Measurements from ENCODE around the gene RPRD2.
"Not testable (repeated sequence)": the region's sequence is repeated elsewhere in the genome, so short reads cannot be mapped to it uniquely, and the experiment has no call there.

Gene RPRD2

DNA sequence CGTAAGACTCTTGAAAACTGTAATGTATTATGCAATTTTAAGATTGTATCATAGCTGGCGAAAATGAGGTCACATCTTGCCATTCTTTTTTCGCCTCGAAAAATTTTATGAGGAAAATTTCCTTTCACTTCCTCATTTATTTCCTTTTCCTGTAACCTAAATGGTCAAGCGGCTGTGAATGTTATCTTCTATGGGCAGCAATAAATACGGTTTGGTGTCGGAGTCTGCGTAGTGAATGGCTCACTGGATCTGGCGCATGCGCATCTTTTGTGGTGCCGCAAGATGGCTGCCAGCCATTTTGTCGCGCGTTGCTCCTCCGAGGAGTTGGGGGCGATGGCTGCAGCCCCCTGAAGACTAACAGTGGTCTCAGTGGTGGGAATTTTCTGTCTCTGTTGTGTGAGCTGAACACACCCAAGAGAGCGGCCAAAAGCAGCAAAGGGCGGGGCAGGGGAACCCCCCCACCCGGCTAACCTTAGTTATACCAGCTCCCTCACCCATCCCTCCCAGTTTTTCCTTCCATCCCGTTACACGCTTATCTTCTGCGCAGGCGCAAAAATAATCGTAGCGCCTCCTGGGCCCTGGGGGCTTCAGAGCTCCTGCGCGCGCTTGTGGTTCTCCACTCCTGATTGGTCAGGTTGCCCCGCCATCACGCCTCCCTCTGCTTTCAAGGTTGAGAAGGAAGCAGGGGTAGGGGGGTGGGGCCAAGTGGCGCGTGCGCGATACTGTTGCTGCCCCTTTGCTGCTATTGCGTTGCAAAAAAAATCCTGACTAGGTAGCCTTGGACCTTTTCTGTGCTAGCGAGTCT, at the start of gene RPRD2:
Gene RPRD2, plus strand, starts transcription at position 722 of the 805 bp plus-strand sequence. CDS start 568 bp downstream, outside the sequence.
- peak; percentile 98 for DNase-seq

DNA sequence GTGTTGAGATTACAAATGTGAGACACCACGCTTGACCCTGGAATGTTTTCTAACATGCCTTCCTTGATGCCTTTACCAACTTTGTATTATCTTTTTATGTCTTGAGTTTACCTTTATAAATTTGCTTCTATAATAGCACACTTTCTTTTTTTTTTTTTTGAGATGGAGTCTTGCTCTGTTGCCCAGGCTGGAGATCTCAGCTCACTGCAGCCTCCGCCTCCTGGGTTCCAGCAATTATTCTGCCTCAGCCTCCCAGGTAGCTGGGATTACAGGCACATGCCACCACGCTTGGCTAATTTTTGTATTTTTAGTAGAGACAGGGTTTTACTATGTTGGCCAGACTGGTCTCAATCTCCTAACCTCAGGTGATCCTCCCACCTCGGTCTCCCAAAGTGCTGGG, 49.3 kb upstream of the RPRD2 start:
- DNase-seq: not testable (repeated sequence)

DNA sequence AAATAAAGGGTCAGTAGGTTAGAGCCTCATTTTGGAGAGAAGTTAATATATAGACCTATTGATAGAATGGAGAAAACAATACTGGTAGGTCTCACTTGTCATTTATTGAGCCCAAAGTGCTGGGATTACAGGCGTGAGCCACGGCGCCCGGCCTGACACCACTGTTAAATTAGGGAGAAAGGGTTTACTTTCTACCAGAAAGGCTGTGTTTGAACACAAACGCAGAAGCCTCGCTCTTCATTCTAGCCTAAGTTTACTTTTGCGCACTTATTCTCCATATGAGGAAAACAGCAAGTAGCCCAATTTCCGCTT, 43.3 kb upstream of the RPRD2 start:
- DNase-seq: no peak

DNA sequence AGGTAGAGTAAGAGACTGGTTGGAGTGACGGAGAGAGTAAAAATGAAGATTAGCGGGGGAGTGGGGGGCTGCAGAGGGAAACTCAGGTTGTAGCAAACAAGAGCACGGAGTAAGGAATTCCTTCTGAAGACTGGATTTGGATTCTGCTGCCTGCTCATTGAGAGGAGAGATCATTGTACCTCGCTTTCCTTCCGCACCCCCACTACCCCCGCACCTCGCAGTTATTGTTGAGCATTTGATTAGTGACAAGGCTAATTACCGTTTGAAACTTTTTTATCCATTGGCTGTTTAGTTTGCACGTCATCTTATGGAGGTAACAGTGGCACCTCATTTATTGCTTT, 42.2 kb upstream of the RPRD2 start:
- DNase-seq: no peak

DNA sequence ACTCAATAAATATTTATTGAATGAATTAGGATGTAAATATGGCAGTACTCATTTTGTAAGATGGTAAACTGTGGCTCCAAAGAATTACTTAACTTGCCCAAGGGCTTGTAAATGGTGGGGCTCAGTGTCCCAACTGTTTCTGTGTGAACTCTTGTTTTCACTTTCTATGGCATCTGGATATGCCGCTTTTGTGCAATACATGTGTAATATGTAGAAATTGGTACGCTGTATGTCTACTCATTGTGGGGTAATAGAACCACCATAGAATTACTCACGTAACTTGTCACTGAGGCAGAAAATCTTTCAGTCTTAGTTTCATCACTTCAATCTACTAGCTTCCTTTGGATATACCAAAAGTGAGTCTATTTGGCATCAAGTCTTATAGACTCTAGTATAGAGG, 41.6 kb upstream of the RPRD2 start:
- no peak for DNase-seq

DNA sequence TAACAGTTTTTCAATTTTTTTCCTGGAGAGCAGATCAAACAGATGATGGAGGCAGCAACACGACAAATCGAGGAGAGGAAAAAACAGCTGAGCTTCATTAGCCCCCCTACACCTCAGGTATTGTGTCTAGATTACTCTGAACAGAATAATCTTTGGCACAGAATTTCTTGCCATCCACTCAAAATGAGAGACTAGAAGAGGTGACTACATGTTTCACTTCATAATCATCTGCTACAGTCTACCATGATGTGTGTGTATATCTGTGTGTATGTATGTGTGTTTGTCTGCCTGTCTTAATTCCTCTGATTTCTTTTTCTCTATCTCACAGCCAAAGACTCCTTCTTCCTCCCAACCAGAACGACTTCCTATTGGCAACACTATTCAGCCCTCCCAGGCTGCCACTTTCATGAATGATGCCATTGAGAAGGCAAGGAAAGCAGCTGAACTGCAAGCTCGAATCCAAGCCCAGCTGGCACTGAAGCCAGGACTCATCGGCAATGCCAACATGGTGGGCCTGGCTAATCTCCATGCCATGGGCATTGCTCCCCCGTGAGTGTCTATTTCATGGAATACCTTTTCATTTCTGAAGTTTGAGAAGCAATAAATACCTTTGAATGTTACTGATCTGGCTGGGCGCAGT, 31.2 kb upstream of the RPRD2 start:
- DNase-seq: no peak

DNA sequence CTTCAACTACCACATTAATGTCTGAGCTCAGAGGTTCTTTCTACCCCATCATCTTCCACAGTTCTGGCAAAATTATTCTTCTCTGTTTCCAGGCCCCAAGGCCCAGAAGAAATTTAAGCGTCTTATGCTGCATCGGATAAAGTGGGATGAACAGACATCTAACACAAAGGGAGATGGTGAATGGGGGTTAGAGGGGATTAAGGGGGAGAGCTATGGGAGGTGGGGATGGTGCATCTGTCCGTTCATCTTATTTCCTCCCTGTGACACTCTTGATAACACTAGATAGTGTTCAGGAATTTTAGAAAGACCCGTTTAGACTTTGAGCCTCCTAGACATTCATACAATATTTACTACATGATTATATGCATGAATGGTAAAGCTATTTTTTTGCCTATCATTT, 17.6 kb upstream of the RPRD2 start:
- DNase-seq: no peak

DNA sequence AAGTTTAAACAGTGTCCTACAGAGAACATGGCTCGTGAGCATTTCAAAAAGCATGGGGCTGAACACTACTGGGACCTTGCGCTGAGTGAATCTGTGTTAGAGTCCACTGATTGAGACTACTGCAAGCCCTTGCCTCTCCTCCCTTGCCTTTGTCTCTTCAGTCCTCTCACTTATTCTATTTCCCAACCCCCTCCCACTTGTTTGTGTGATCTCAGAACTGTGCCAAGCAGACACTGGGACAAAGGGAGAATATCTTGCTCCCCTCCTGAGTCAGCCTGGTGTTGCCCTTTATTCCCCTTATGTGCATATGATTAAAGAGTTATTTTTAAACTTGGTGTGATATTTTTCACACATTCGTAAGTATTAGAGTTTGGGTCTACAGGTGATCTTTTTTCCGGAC, 11.1 kb upstream of the RPRD2 start:
- DNase-seq: no peak

DNA sequence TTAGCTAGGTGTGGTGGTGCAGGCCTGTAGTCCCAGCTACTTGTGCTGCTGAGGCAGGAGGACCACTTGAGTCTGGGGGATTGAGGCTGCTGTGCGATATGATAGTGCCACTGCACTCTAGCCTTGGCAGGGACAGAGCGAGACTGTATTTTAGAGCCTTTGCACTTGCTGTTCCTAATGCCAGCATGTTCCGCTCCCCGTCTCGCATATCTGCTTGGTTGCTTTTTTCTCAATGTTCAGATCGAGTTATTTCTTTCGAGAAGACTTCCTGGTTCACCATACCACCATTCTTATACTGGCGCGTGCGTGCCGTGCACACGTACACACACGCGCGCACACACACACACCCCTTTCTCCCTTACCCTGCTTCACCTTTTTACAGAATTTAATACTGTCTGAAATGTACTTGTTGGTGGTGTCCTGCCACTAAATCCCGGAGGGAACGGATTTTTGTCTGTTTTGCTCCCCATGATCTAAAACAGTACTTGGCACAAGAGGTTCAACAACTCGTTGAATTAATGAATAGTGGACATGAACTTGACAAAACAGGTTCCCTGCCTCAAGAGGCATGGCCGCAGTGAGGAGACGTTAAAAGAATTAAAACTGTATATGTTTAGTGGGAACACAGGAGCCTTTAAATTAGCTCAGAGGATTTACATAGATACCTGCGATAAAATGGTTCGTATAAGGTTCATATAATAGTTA, 1.1 kb upstream of the RPRD2 start:
- no peak for DNase-seq

DNA sequence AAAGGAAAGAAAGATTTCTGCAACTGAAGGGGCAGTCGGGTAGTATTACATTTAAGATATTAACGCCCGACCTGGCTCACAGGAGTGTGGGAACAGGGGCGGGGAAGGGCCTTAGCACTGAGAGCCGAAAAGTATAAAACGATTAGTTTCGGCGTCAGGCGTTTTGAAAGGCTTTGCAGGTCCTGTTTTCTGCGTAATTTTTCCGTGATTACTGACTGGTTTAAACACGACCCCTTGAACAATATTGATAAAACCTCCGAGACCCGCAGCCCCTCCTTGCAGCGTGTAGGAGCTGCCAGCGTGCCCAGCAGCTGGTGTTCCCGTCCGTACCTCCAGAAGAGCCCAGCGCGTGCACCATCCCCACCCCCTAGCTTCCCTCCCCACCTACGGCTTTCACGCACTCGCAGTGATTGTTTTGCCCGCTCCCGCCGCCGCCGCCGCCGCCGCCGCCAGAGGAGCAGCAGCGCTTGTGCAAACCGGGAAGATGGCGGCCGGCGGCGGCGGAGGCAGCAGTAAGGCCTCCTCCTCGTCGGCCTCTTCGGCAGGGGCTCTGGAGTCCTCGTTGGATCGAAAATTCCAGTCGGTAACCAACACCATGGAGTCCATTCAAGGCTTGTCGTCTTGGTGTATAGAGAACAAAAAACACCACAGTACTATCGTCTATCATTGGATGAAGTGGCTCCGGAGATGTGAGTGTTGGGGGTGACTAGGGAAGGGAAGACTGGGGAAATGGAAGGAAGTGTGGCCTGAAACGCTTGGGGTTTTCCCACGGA, 470 bp downstream of the RPRD2 start:
- DNase-seq: peak; percentile 84

DNA sequence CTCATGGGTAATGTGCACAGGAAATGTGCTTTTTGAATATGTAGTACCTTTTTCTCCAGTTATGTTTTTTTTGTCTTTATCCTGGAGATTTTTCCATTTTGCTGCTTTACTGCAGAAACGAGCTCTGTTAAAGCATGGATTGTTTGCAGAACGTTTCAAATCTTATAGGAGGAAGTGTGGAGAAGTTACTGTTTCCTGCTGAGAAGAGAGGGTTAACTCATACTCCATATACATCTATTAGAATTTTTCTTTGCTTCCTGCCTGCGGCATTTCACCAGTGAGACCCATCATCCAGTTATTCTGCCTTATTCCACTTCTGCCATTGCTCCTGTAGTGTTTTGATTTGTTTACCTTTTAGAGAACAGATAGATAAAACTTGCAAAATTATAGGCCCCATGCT, 2.0 kb downstream of the RPRD2 start:
- DNase-seq: peak; percentile 11

DNA sequence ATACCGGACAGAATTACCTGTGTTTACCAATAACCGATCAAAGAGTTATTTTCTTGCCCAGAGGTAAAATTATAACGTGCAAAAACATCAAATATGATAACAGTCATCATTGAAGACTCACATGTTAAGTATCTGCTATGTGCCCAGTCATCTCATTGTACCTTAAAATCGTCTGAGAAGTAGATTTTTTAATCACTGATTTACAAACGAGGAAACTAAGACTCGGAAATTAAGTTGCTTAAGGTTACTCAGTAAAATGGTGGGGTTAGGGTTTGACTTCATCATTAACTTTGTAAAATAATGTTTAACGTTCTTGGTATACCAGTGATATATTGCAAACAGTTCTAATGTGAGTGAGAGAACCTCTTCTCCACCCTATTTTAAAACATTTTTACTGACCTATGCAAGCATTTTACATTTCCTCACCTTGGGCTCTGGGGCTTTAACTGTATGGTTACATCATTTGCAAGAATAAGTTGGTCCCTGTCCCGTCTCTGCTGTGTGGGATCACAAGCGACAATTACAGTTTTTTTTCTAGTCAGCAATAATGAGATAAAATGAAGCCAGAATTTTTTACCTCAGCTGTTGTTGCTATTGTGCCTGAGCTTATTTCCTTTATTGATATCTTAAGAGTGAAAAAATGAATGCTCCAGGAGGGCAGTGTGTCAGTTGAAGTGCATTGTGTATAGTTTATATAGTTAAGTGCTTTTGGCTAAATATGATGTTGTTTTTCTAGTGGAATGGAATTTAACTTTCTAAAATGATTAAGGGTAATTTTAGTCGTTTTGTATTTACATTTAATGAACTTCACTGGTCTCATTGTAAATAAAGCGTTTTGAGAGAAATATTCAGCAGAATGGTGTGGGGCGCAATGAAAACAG, 2.7 kb downstream of the RPRD2 start:
- peak; percentile 30 for DNase-seq

DNA sequence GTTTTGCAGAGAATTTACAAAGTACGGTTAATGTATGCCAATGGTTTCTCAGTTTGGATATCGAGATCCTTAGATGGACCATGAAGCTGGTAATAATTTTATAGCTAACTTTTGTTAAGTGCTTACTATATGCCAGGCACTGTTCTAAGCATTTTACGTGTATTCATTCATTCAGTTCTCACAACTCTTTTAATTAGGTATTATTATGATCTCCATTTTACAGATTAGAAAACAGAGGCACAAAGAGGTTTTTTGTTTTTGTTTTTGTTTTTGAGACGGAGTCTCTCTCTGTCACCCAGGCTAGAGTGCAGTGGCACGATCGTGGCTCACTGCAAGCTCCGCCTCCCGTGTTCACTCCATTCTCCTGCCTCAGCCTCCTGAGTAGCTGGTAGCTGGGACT, 7.2 kb downstream of the RPRD2 start:
- DNase-seq: no peak

DNA sequence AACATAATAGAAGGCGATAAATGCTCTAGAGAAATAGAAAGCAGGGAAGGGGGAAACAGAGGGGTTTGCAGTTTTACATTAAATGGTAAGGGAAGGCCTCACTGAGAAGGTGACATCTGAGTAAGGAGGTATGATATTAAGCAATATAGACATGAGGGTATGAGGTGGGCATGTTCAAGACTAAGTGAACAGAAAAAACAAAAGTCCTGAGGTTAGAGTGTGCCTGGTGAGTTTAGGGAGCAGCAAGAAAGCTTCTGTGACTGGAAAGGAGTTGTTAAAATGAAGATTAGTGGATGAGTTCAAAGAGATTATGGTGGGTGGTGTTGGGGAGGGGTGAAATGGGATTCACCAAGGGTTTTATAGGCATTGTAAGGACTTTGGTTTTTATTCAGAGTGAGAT, 8.6 kb downstream of the RPRD2 start:
- no peak for DNase-seq

DNA sequence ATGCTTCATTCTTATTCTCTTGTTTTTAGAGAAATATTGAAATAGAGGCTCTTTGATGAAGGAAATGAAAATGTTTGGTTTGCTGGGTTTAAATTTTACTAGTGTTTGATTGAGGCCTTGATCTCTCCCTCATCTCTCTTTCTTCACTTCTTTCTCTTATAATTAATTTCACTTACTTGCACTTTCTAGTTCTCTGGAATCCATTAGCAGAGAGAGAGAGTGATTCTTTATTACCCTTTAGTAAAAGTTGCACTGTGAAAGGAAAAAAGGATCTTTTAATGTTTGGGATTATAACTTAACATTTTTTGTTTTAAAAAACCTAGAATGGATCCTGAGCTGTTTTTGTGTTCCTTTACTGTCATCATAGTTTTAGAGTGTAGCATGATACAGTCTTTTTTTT, 12.2 kb downstream of the RPRD2 start:
- DNase-seq: no peak

DNA sequence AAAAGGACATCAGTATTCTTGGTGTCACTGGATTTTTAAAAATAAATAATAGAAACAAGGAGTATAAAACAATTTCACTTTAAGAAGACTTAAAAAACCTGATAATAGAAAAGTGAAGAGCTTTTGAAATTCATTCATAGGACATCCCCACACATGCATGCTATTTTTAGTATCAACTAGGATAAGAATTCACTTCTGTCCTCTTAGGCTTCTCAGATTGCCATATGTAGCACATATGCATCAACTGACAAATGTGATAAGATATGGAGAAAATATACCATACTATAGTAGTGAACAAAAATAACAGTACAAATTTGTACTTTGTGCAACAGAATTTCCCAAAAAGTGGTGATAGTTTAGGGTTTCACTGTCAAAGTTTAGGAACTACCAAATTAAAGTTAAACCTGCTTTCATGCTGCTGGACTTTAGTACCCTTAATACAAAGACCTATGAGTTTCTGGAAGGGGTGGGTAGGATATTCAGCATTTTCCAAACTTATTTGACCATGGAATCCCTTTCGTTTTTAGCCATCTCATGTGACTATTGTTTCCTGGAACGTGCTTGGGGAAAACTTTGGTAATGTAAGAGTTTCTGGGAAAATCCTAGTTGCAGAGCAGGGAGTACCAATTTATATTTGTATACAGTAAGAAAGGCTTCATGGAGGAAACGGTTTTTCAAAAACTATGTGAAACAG, 19.8 kb downstream of the RPRD2 start:
- DNase-seq: no peak

DNA sequence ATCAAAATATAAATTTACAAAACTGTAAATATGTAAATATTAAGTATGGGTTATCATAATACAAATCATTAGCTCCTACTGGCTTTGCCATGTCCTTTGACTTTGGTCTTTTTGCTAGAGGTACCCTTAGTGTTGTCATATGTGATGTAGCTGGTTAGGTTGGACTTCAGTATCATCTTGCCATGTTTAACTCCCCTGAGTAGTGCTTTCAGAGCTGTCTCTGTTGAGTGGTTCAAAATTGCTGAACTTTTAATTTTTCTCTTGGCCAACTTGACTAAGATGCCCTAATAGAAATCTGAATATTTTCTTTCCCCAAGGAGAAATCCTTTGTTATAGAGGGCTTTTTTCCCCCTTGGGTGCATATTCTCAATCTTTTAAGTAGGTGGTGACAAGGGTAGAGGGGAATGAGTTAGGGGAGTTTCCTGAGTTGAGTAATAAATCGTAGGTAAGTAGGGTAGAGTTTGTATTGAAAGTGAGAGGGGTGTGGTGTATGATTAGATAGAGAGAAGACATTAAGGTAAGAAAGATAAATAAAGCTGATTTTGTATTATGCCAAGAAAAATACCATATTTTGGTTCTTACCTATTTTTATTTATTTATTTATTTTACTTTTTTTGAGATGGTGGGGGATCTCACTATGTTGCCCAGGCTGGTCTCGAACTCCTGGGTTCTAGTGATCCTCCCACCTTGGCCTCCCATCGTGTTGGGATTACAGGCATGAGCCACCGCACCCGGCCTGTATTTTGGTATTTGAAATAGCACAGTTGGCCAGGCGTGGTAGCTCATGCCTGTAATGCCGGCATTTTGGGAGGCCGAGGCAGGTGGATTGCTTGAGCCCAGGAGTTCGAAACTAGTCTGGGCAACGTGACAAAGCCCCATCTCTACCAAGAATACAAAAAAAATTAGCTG, 21.8 kb downstream of the RPRD2 start:
- DNase-seq: no peak

DNA sequence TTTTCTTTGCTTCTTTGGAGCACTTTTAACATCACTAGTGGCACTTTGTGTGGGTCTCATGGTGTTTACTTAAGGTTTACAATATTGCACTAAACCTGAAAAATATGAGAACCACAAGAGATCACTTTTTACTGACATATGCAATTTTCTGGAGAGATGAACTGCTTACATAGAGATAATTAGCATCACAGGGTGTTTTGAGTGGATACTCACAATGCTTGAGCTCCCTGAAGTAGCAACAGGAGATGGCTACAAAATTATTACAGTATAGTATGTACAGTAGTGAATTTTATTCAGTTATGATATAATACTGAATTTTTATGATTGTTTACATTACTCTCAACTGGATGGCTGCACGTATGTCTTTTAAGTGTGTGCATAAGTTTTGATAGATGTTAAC, 22.6 kb downstream of the RPRD2 start:
- no peak for DNase-seq

DNA sequence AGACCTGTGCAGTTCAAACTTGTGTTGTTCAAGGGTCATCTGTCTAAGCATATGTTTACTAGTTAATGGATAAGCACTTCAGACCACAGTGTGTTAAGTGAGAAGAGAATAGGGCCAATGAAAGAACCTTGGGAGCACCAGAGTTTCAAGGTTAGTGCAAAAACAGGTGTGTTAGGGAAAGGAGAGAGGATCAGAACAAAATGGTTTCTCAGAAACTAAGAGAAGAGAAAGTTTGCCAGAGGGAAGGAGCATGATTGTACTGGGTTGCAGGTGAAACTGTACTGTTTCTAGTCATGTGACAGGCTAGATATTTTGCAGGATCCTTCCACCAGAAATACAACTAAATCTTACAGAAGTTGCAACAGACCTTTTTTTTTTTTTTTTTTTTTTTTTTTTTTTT, 23.3 kb downstream of the RPRD2 start:
- DNase-seq: no peak

DNA sequence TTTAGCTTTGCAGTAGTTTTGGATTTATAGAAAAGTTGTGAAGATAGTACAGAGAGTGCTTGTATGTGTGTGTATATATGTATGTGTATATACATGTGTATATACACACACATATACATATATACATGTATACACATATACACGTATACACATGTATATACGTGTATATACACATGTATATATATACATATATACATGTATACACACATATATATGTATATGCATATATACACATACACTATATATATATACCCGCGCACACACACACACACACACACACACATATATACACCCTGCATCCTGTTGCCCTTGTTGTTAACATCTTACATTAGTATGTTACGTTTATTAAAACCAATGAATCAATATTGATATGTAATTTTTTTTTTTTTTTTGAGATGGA, 24.3 kb downstream of the RPRD2 start:
- DNase-seq: no peak

DNA sequence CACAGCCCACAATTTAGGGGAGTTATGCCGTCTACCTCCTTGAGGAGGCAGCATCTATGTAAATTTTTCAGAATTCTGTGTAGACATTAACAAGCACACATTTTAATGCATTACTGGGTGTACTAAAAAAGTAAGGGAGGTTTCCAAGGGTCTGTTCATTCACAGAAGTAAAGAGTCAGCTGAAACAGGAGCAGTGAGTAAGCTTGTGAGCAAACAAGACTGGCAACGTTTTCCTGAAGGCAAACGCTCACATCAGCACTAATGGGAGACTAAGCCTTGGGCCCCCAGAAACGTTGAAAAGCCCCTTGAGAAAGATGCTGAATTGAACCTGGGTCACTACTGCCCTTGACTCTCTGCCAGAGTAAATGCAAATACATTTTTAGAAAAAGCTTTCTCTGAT, 25.7 kb downstream of the RPRD2 start:
- no peak for DNase-seq
